Measurements from ENCODE around the gene SDK2.

The SDK2 gene

GRCh38 chr17:73380439-73381106 lies 263.7 kb downstream of the SDK2 start:
- DNase-seq, result no peak

- DNase-seq, result no peak
Measured at GRCh38 chr17:73379826-73380225, 264.4 kb downstream of the SDK2 start.

- no peak for DNase-seq
Measured at GRCh38 chr17:73378974-73379470, 265.2 kb downstream of the SDK2 start.

- DNase-seq, result no peak
Measured at GRCh38 chr17:73376636-73377035, 267.6 kb downstream of the SDK2 start.

- no peak for DNase-seq
Measured at GRCh38 chr17:73376152-73376551, 268.1 kb downstream of the SDK2 start.

- no peak for DNase-seq
Measured at GRCh38 chr17:73371836-73372235, 272.4 kb downstream of the SDK2 start.

- no peak for DNase-seq
Measured at GRCh38 chr17:73371285-73371684, 273.0 kb downstream of the SDK2 start.

- DNase-seq, result peak; percentile 71
Measured at GRCh38 chr17:73369817-73370490, 274.3 kb downstream of the SDK2 start.

GRCh38 chr17:73369111-73369521 lies 275.1 kb downstream of the SDK2 start:
- DNase-seq, result no peak

- DNase-seq, result no peak
Measured at GRCh38 chr17:73368085-73368631, 276.1 kb downstream of the SDK2 start.

GRCh38 chr17:73365906-73366623 lies 278.2 kb downstream of the SDK2 start:
- no peak for DNase-seq

- no peak for DNase-seq
Measured at GRCh38 chr17:73365301-73365874, 278.9 kb downstream of the SDK2 start.

GRCh38 chr17:73364155-73364522 lies 280.1 kb downstream of the SDK2 start:
- DNase-seq, result no peak

- no peak for DNase-seq
Measured at GRCh38 chr17:73363442-73364154, 280.6 kb downstream of the SDK2 start.

GRCh38 chr17:73362697-73363096 lies 281.5 kb downstream of the SDK2 start:
- DNase-seq, result no peak

GRCh38 chr17:73360961-73361761 lies 283.1 kb downstream of the SDK2 start:
- no peak for DNase-seq

GRCh38 chr17:73359987-73360410 lies 284.2 kb downstream of the SDK2 start:
- DNase-seq, result no peak

GRCh38 chr17:73359352-73359751 lies 284.9 kb downstream of the SDK2 start:
- no peak for DNase-seq

GRCh38 chr17:73358668-73359067 lies 285.6 kb downstream of the SDK2 start:
- DNase-seq, result no peak

GRCh38 chr17:73357981-73358380 lies 286.3 kb downstream of the SDK2 start:
- no peak for DNase-seq

GRCh38 chr17:73357318-73357717 lies 286.9 kb downstream of the SDK2 start:
- no peak for DNase-seq
